IPS-20b (cell line): ENCODE results near the gene EHD3.

Experiments
- H3K27ac ChIP-seq: one replicate; pipeline ENCODE4 v1.5.1; 2013; ENCODE audit warnings: low read length
- H3K27me3 ChIP-seq: 2 replicates; pipeline ENCODE4 v1.6.1; 2013; ENCODE audit warnings: mild to moderate bottlenecking, low read length, inconsistent platforms; ENCODE audit not compliant: insufficient read depth
- H3K36me3 ChIP-seq: 2 replicates; pipeline ENCODE4 v1.6.1; 2013; ENCODE audit warnings: low read depth, mild to moderate bottlenecking, inconsistent platforms, low read length, moderate library complexity; ENCODE audit not compliant: insufficient read depth
- H3K4me1 ChIP-seq: 2 replicates; pipeline ENCODE4 v1.6.1; 2013; ENCODE audit warnings: mild to moderate bottlenecking, control low read depth, inconsistent platforms, low read length, moderate library complexity; ENCODE audit not compliant: insufficient read depth
- H3K4me3 ChIP-seq: 2 replicates; pipeline ENCODE4 v1.5.1; 2013; ENCODE audit warnings: mild to moderate bottlenecking, low read length, inconsistent platforms
- H3K9ac ChIP-seq: 2 replicates; pipeline ENCODE4 v1.6.1; 2013; ENCODE audit warnings: low read depth, mild to moderate bottlenecking, inconsistent platforms, low read length, moderate library complexity
- H3K9me3 ChIP-seq: 2 replicates; pipeline ENCODE4 v1.6.1; 2013; ENCODE audit warnings: mild to moderate bottlenecking, low read depth, low read length, inconsistent platforms; ENCODE audit not compliant: insufficient read depth

The EHD3 gene

GRCh38 chr2:31238126-31238905 lies 4.4 kb downstream of the EHD3 start:
- H3K9ac ChIP-seq, result no peak overlapping the region
- no peak overlapping the region for H3K27ac ChIP-seq

GRCh38 chr2:31238906-31239592 lies 5.1 kb downstream of the EHD3 start:
- no peaks in the 10 kb centered on the region for H3K36me3 ChIP-seq
- H3K27me3 ChIP-seq, result peaks cover 13% of the 10 kb centered on the region
- H3K27ac ChIP-seq, result no peak overlapping the region
- no peak overlapping the region for H3K9ac ChIP-seq
- H3K9me3 ChIP-seq, result no peaks in the 10 kb centered on the region
- H3K4me3 ChIP-seq, result no peak overlapping the region
- no peaks in the 10 kb centered on the region for H3K4me1 ChIP-seq

More at GRCh38 chr2:31238126-31238905, 4.4 kb downstream of the EHD3 start:
- H3K9me3 ChIP-seq, result no peaks in the 10 kb centered on the region
- no peaks in the 10 kb centered on the region for H3K36me3 ChIP-seq
- peaks cover 13% of the 10 kb centered on the region for H3K27me3 ChIP-seq
- no peak overlapping the region for H3K4me3 ChIP-seq
- H3K4me1 ChIP-seq, result peaks cover 3% of the 10 kb centered on the region; the same call in 1 of the 2 replicates

DNA sequence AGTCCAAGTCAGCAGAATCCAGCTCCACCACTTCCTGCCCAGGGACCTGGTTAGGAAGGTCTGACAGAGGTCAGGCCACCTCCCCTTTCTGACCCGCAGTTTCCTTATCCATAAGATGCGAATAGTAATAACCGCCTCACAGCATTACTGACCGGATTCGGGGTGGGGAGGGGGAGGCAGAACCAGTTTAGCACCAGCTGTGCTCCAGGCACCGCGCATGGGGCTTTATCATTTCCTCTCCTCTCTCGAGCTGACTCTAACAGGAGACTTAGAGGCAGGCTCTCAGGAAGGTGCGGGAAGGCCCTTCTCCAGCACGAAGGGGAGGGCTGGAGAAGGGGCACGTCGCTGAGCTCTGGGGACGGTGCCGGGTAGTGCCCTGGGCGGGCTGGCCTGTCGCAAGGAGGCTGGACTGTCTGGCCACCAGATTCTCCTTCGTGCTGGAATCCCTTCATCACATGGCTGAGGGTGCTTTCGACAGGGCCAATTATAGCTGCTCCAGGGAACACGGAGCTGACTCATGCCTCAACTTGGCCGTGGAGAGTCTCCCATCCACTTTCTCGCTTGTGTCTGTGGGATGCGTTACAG lies 5.7 kb downstream of the EHD3 start:
- Histone ChIP-seq H3K27ac (no peak overlapping the region), H3K9me3 (no peaks in the 10 kb centered on the region), H3K4me1 (no peaks in the 10 kb centered on the region), H3K36me3 (no peaks in the 10 kb centered on the region), H3K9ac (no peak overlapping the region; the same call in 1 of the 2 replicates), H3K4me3 (no peak overlapping the region), H3K27me3 (peaks cover 11% of the 10 kb centered on the region)

- Histone ChIP-seq H3K4me1 (no peaks in the 10 kb centered on the region), H3K9me3 (no peaks in the 10 kb centered on the region), H3K4me3 (no peak overlapping the region), H3K36me3 (no peaks in the 10 kb centered on the region), H3K27me3 (peaks cover 1% of the 10 kb centered on the region; the same call in 1 of the 2 replicates), H3K9ac (no peak overlapping the region), H3K27ac (no peak overlapping the region)
These were observed 6.7 kb downstream of the EHD3 start for GRCh38 chr2:31240381-31241365.

GRCh38 chr2:31241625-31242270 lies 7.8 kb downstream of the EHD3 start:
- H3K4me1 ChIP-seq, result no peaks in the 10 kb centered on the region
- no peaks in the 10 kb centered on the region for H3K36me3 ChIP-seq
- no peaks in the 10 kb centered on the region for H3K27me3 ChIP-seq
- H3K9ac ChIP-seq, result no peak overlapping the region
- no peak overlapping the region for H3K27ac ChIP-seq
- no peak overlapping the region for H3K4me3 ChIP-seq
- no peaks in the 10 kb centered on the region for H3K9me3 ChIP-seq

DNA sequence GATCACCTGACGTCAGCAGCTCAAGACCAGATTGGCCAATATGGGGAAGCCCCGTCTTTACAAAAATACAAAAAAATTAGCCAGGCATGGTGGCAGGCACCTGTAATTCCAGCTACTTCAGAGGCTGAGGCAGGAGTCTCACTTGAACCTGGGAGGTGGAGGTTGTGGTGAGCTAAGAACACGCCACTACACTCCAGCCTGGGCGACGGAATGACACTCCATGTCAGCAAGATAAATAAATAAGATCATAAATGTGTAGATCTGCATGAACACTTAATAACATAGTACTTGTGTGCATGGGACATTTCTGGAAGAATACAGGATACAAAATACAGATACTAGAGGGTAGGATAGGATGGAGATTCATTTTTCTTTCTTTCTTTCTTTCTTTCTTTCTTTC lies 9.1 kb downstream of the EHD3 start:
- Histone ChIP-seq H3K27ac (no peak overlapping the region), H3K4me1 (no peaks in the 10 kb centered on the region), H3K4me3 (no peak overlapping the region), H3K27me3 (no peaks in the 10 kb centered on the region), H3K9ac (no peak overlapping the region), H3K9me3 (no peaks in the 10 kb centered on the region), H3K36me3 (no peaks in the 10 kb centered on the region)

GRCh38 chr2:31244101-31244500 lies 10.1 kb downstream of the EHD3 start:
- H3K27ac ChIP-seq, result no peak overlapping the region
- no peaks in the 10 kb centered on the region for H3K27me3 ChIP-seq
- H3K4me3 ChIP-seq, result no peak overlapping the region
- H3K9me3 ChIP-seq, result no peaks in the 10 kb centered on the region
- no peaks in the 10 kb centered on the region for H3K4me1 ChIP-seq
- no peaks in the 10 kb centered on the region for H3K36me3 ChIP-seq
- no peak overlapping the region for H3K9ac ChIP-seq

GRCh38 chr2:31246184-31246852 lies 12.4 kb downstream of the EHD3 start:
- H3K9me3 ChIP-seq, result no peaks in the 10 kb centered on the region
- H3K27me3 ChIP-seq, result no peaks in the 10 kb centered on the region
- H3K27ac ChIP-seq, result no peak overlapping the region
- H3K9ac ChIP-seq, result no peak overlapping the region
- no peaks in the 10 kb centered on the region for H3K36me3 ChIP-seq
- H3K4me3 ChIP-seq, result no peak overlapping the region
- H3K4me1 ChIP-seq, result no peaks in the 10 kb centered on the region

DNA sequence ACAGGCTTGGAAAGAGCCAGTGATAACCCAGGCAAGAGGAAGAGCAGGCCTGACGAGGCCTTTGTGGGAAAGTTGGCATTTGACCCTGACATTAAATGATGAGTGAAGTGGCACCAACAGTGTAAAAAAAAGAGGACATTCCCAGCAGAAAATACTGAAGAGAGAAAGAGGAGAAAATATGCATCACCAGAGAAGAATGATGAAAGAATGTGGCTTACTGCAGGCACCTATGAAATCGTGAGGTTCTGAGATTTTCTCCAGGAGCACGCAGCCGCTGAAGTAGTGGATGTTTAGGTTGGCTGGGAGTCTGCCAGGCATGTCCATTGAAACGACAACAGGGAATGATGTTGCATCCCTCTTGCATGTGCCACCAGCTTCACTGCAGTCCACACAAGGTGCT lies 13.8 kb downstream of the EHD3 start:
- no peaks in the 10 kb centered on the region for H3K27me3 ChIP-seq
- no peak overlapping the region for H3K27ac ChIP-seq
- no peaks in the 10 kb centered on the region for H3K36me3 ChIP-seq
- no peak overlapping the region for H3K9ac ChIP-seq
- H3K9me3 ChIP-seq, result no peaks in the 10 kb centered on the region
- H3K4me3 ChIP-seq, result no peak overlapping the region
- no peaks in the 10 kb centered on the region for H3K4me1 ChIP-seq

- Histone ChIP-seq H3K4me1 (no peaks in the 10 kb centered on the region), H3K27me3 (no peaks in the 10 kb centered on the region), H3K4me3 (no peak overlapping the region), H3K9me3 (no peaks in the 10 kb centered on the region), H3K36me3 (no peaks in the 10 kb centered on the region), H3K9ac (no peak overlapping the region), H3K27ac (no peak overlapping the region)
These were observed 14.2 kb downstream of the EHD3 start for GRCh38 chr2:31248139-31248538.
